HG03469 (cell line): ENCODE data around the gene FUOM.
"Not testable (repeated sequence)": the region's sequence is repeated elsewhere in the genome, so short reads cannot be mapped to it uniquely, and the experiment has no call there.

Experiments
- ATAC-seq: cut with Tn5 transposase; IDR thresholded peaks from one replicate; pipeline ENCODE4 v1.9.1; 2021; ENCODE audit warnings: mild to moderate bottlenecking, moderate library complexity, moderate number of reproducible peaks; ENCODE audit not compliant: unreplicated experiment

FUOM gene

GRCh38 chr10:133335246-133336117 lies 22.3 kb downstream of the FUOM start:
- ATAC-seq = no peak

- no peak for ATAC-seq
Observed at GRCh38 chr10:133334503-133335245, 23.1 kb downstream of the FUOM start.

GRCh38 chr10:133332936-133333699 lies 24.7 kb downstream of the FUOM start:
- ATAC-seq = no peak

GRCh38 chr10:133329491-133330202 lies 28.2 kb downstream of the FUOM start:
- ATAC-seq = peak; percentile 65

GRCh38 chr10:133328358-133329343 lies 29.2 kb downstream of the FUOM start:
- no peak for ATAC-seq

GRCh38 chr10:133327651-133328357 lies 30.0 kb downstream of the FUOM start:
- no peak for ATAC-seq

- ATAC-seq = no peak
Observed at GRCh38 chr10:133326745-133327650, 30.8 kb downstream of the FUOM start.

GRCh38 chr10:133326223-133326551 lies 31.6 kb downstream of the FUOM start:
- no peak for ATAC-seq

GRCh38 chr10:133325440-133326222 lies 32.2 kb downstream of the FUOM start:
- no peak for ATAC-seq

GRCh38 chr10:133324857-133325260 lies 33.0 kb downstream of the FUOM start:
- ATAC-seq = no peak

- no peak for ATAC-seq
Observed at GRCh38 chr10:133324198-133324792, 33.5 kb downstream of the FUOM start.

- ATAC-seq = not testable (repeated sequence)
Observed at GRCh38 chr10:133322064-133322709, 35.6 kb downstream of the FUOM start.

- not testable (repeated sequence) for ATAC-seq
Observed at GRCh38 chr10:133320852-133321422, 36.9 kb downstream of the FUOM start.

GRCh38 chr10:133318494-133319127 lies 39.2 kb downstream of the FUOM start:
- no peak for ATAC-seq

GRCh38 chr10:133316732-133317131 lies 41.1 kb downstream of the FUOM start:
- no peak for ATAC-seq
